22Rv1 (cell line): ENCODE results near the gene AGAP1.

Source experiments
- H3K27ac ChIP-seq: fragments of 450-650 bp; 2 replicates; pipeline ENCODE4 v1.5.1; 2017
- CTCF ChIP-seq: fragments of 450-650 bp; IDR thresholded peaks from 2 replicates; pipeline ENCODE4 v1.5.1; 2017; ENCODE audit warnings: mild to moderate bottlenecking
- ZFX ChIP-seq: fragments of 450-650 bp; IDR thresholded peaks from 2 replicates; pipeline ENCODE4 v1.6.1; 2017; ENCODE audit warnings: antibody characterized with exemption, borderline replicate concordance

Gene AGAP1

GRCh38 chr2:235493775-235494715, at the start of gene AGAP1:
Gene AGAP1, plus strand, starts transcription at chr2:235494043.
- TF ChIP-seq CTCF (0 out of 2 replicates have a peak, but pooled peaks have one; percentile 10), ZFX (no peak)
- H3K27ac ChIP-seq = peak within 1 kb of the TSS; percentile 65

- no peak overlapping the region for H3K27ac ChIP-seq
- TF ChIP-seq ZFX = no peak
- TF ChIP-seq CTCF = no peak
Measured at GRCh38 chr2:235444101-235444597, 49.7 kb upstream of the AGAP1 start.

- no peak overlapping the region for H3K27ac ChIP-seq
- no peak for TF ChIP-seq CTCF
- TF ChIP-seq ZFX = no peak
Measured at GRCh38 chr2:235445116-235445515, 48.7 kb upstream of the AGAP1 start.

- no peak overlapping the region for H3K27ac ChIP-seq
- TF ChIP-seq CTCF (no peak), ZFX (no peak)
Measured at GRCh38 chr2:235446082-235446481, 47.8 kb upstream of the AGAP1 start.

GRCh38 chr2:235447210-235447609, 46.6 kb upstream of the AGAP1 start:
- TF ChIP-seq CTCF (no peak), ZFX (no peak)
- H3K27ac ChIP-seq = no peak overlapping the region

- TF ChIP-seq ZFX (no peak), CTCF (no peak)
- H3K27ac ChIP-seq = no peak overlapping the region
Measured at GRCh38 chr2:235449568-235449967, 44.3 kb upstream of the AGAP1 start.

GRCh38 chr2:235453605-235454151, 40.2 kb upstream of the AGAP1 start:
- no peak overlapping the region for H3K27ac ChIP-seq
- no peak for TF ChIP-seq ZFX
- TF ChIP-seq CTCF = no peak
